PFSK-1 (cell line): ENCODE data around the gene PTPRO.

Experiments used
- FOXP2 ChIP-seq: optimal IDR thresholded peaks from 2 replicates; pipeline ENCODE3; 2011; ENCODE audit warnings: borderline replicate concordance, control low read depth, inconsistent platforms; ENCODE audit not compliant: insufficient read depth; ENCODE audit errors: extremely low read length, extremely low read depth
- POLR2AphosphoS5 ChIP-seq: IDR thresholded peaks from 2 replicates; pipeline ENCODE4 v1.6.1; 2012; ENCODE audit warnings: low read depth, mild to moderate bottlenecking, control low read depth, low read length, moderate library complexity
- REST ChIP-seq, 2 experiments: IDR thresholded peaks; 2 replicates each; pipeline versions ENCODE4 v1.6.1 to v1.8.0; 2011 to 2012; ENCODE audit warnings: low read depth in 2 of 2, low read length in 2 of 2, control low read depth in 1 of 2, inconsistent platforms in 1 of 2, mild to moderate bottlenecking in 1 of 2, moderate library complexity in 1 of 2; ENCODE audit not compliant: insufficient read depth in 1 of 2
- SIN3A ChIP-seq: IDR thresholded peaks from 2 replicates; pipeline ENCODE4 v1.6.1; 2012; ENCODE audit warnings: mild to moderate bottlenecking, low read length, moderate library complexity, borderline replicate concordance; ENCODE audit not compliant: insufficient read depth
- TAF1 ChIP-seq: IDR thresholded peaks from 2 replicates; pipeline ENCODE4 v1.6.1; 2012; ENCODE audit warnings: low read length, control low read depth, borderline replicate concordance; ENCODE audit not compliant: insufficient read depth

The PTPRO gene

DNA sequence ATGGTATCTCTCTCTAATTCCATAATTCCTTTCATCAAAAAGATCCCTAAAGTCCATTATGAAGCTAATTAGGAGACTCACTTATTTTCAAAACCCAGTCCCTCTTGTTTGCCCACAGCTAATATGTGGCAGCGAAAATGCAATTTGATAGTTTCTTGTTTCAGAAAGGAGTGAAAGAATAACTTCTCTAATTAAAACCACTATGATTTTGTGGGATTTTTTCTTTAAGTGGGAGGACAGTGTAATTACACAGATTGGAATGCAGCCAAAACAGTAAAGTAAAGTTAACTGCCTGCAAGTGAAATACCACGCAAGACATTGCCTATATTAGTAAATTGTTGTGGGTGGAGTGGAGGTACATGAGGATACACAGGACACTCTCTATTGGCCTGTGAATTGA lies 50.0 kb downstream of the PTPRO start:
- TF ChIP-seq POLR2AphosphoS5, result no peak
- TF ChIP-seq FOXP2, result no peak
- no peak for TF ChIP-seq REST (IDR thresholded peaks at IDR 0.05; ENCODE audit: insufficient read depth in 1 of 2, low read depth in 2 of 2, low read length in 2 of 2)
- no peak for TF ChIP-seq SIN3A
- no peak for TF ChIP-seq TAF1

- TF ChIP-seq SIN3A (no peak), FOXP2 (no peak), TAF1 (no peak), REST (IDR thresholded peaks at IDR 0.05; ENCODE audit: insufficient read depth in 1 of 2, low read depth in 2 of 2, low read length in 2 of 2) (no peak), POLR2AphosphoS5 (no peak)
These were observed 65.5 kb downstream of the PTPRO start for GRCh38 chr12:15387772-15388171.

DNA sequence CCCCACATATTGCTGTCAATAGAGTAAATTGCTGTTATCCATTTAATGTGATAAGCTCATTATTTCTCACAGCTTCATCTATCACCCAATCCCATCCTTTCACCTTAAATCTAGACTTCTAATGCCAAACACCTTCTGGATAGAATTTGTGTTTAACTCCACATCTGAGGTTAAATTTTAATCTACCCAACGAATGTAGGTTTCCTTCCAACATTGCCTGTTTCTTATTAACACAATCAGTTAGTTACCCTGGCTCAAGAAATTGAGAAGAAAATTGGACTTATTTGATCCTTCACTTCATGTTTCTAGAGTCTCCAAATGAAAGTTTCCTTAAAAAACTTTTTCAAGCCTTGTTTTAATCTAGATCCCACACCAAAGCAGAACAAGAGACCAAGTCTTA lies 67.3 kb downstream of the PTPRO start:
- TF ChIP-seq POLR2AphosphoS5 (no peak), SIN3A (no peak)

DNA sequence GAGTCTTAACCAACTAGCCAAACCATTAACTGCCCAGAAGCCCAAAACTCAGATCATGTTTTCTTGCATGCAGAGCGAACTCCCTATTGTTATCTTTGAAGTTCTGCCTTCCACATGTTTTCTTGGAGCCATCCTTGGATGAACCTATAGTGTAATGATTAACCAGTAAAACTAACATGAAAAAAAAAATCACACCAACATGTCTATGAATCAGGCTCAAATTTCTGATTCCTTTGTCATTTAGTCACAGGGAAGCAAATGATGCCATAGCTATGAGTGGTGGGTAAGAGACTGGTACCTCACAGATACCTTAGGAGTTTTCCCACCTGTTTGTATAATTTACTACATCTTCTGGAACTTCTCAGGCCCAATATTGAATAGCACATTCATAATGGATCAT lies 70.7 kb downstream of the PTPRO start:
- no peak for TF ChIP-seq TAF1
- TF ChIP-seq REST (IDR thresholded peaks at IDR 0.05; ENCODE audit: insufficient read depth in 1 of 2, low read depth in 2 of 2, low read length in 2 of 2), result no peak
- no peak for TF ChIP-seq FOXP2
- TF ChIP-seq SIN3A, result no peak
- no peak for TF ChIP-seq POLR2AphosphoS5

- TF ChIP-seq SIN3A, result no peak
- no peak for TF ChIP-seq FOXP2
- no peak for TF ChIP-seq POLR2AphosphoS5
- no peak for TF ChIP-seq REST (IDR thresholded peaks at IDR 0.05; ENCODE audit: insufficient read depth in 1 of 2, low read depth in 2 of 2, low read length in 2 of 2)
- TF ChIP-seq TAF1, result no peak
These were observed 71.7 kb downstream of the PTPRO start for GRCh38 chr12:15393995-15394394.
